Central memory CD4-positive, alpha-beta T cell (primary cell): ENCODE measurements around the gene MAP3K6.
A peak's percentile ranks its signal among the peaks of the same experiment; 100 is the strongest.

Experiments used
- DNase-seq: peaks from one replicate; pipeline ENCODE4 v3.0.0; 2022

The MAP3K6 gene

DNA sequence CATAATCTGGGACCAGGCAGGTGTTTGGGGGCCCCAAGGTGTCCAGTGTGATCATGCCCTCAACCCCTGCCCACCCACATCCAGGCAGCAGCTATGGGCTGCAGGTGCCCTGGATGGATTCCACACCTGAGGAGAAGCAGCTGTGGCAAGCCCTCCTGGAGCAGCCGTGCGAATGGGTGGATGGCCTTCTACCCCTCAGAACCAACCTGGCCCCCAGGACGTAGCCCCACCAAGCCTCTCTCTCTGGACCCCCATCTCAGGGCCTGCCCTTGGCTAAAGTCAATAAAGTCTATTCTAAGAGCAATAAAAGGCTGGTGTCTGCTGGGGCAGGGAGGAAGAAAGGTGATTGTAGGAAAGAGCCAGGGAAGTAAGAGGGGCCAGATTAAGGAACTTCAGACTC is 13.1 kb downstream of the MAP3K6 start:
- no peak for DNase-seq

DNA sequence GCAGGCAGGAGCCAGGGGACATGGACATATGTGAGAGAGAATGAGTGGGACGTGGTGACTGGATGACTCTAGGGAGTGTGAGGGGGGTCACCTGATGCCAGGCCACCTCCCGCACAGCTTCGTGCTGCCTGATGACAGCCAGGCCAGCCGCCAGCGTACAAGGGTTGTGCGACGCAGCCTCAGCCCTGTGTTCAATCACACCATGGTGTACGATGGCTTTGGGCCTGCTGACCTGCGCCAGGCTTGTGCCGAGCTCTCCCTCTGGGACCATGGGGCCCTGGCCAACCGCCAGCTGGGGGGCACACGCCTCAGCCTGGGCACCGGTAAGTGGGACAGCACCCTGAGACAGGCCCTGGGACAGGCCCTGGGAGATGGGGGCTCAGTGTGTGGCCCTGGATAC is 13.6 kb downstream of the MAP3K6 start:
- DNase-seq = no peak

DNA sequence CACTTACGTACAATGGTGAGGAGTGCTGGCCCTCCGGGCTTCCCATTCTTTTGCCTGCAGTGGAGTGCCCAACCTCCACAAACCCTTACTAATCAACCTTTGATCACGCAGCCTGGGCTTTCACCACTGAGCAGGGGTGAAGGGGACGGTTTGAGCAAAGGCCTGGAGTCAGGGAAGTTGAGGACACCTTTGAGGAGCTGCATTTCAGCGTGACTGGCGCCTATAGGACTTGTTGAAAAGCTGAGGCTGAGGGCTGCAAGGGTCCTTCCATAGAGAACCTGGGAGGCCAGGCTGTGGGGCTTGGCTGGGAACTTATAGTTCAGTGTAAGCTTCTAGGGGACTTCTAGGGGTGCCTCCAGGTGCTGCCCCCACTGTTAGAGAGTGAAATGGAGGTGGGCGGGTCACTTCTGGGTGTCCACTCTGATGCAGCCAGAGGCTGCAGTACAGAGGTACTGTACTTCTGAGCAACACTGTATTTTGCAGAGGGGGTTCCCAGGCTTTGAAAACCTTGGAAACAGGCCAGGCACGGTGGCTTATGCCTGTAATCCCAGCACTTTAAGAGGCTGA is 15.1 kb downstream of the MAP3K6 start:
- no peak for DNase-seq

DNA sequence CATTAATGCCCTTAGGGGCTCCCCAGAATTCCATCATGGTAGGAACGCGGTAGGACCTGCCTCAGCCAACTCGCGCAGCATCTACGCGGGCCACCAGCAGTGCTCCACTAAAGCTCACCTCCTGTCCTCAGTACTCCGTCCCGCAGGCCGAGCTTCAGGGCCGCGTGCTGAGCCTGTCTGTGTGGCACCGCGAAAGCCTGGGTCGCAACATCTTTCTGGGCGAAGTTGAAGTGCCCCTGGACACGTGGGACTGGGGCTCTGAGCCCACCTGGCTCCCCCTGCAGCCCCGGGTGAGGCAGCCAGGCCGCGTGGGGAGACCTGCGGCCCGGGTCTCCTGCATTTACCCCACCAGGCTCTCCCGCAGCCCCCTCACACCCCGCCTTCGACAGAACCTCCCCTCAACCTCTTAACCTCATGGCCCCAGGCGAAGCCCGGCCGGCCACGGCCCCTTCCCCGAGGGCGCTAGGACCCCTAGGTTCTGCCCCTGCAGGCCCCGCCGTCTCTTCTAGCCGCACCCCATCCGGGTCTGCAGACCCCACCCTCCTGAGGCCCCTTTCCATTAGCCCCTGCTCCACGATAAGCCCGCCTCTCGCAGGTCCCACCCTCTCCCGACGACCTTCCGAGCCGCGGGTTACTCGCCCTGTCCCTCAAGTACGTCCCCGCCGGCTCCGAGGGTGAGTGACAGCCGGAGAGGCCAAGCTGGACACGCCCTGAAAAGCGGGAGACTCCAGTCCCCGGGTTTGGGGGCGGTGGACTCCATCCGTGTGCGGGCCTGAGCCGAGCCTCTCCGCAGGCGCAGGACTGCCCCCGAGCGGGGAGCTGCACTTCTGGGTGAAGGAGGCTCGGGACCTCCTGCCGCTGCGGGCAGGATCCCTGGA is 15.9 kb downstream of the MAP3K6 start:
- DNase-seq = no peak

DNA sequence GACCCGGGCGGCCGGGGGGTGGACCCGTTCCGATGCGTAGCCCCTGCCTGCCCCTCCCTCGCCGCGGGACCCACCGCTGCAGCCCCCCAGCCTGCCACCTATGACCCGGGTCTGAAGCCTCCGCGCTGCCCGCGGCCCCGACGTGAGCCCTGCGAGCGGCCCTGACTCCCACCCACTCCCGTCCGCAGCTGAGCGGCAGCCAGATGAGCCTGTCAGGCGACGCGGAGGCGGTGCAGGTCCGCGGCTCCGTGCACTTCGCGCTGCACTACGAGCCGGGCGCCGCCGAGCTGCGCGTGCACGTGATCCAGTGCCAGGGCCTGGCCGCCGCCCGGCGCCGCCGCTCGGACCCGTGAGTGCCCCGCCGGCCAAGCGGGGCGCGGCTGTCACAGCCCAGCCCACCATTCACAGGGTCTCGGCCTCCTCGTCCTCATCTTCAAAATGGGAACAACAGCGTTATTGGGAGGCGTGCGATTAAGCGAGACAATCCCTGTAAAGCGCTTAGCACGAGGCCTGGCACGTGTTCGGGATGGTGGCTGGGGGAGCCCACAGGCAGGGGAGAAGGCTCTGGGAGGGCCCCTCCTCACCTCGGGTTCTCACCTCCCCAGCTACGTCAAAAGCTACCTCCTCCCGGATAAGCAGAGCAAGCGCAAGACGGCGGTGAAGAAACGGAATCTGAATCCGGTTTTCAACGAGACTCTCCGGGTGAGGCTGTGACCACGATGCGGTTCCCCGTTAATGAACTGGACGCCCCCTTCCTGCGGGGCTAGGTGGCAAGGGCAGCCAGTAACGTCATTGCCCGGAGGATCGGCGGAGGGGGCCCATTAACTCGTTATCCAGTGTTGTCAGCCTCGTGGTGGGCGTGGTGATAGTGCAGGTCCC is 16.7 kb downstream of the MAP3K6 start:
- no peak for DNase-seq

DNA sequence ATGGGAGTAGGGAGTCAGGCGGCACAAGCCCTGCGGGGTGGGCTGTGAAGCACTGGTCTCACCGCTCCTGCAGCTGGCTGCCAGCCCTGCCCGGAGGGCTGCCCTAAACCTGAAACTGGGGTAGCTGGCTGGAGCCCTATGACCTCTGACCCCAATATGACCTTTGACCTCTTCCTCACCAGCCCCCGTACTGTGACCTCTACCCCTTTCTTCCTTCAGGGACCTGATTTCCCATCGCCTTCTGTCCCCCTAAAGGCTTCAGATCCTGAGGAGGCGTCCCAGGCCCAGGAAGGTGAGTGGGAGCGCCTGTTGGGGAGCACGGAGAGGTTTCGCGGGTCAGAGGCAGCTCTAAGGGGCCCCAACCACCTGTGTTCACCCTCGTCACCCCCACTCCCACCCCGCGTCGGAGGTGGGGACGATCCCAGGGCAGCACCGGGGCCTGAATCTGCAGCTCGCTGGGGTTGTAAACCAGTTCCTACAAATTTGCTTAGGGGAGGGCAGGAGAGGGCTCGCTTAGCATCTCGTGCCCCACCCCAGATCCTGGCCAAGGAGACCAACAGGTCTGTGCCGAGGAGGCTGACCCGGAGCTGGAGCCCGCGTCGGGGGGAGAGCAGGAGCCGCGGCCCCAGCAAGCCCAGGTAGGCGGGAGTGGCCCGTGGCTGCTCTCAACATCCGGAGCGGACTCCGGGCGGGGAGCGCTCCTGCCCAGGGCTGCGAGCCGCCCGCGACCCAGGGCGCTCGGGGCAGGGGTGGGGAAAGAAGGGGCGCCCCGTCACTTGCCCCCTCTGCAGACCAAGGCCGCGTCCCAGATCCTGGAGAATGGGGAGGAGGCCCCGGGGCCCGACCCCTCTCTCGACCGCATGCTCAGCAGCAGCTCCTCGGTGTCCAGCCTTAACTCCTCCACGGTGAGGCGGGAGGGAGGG is 17.6 kb downstream of the MAP3K6 start:
- peak; percentile 15 for DNase-seq

DNA sequence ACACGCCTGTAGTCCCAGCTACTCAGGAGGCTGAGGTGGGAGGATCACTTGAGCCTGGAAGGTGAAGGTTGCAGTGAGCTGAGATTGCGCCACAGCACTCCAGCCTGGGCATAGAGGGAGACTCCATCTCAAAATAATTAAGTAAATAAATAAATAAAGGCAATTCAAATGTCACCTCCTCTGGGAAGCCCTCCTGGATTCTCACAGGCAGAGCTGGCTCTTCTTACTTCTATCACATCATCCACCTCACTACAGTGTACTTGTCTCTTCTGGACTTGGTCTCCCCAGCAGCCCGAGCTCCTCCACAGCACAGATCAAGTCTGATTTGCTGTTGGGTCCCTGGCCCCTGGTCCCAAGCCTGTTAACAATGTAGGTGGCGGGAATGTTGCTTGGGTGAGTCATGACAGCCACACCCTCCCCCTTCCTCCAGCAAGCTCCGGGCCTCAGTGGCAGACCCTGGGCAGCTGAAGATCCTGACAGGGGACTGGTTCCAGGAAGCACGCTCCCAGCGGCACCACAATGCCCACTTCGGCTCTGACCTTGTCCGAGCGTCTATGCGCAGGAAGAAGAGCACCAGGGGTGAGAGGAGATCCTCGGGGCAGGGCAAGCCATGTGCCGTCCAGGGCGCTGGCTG is 19.7 kb downstream of the MAP3K6 start:
- DNase-seq = no peak

DNA sequence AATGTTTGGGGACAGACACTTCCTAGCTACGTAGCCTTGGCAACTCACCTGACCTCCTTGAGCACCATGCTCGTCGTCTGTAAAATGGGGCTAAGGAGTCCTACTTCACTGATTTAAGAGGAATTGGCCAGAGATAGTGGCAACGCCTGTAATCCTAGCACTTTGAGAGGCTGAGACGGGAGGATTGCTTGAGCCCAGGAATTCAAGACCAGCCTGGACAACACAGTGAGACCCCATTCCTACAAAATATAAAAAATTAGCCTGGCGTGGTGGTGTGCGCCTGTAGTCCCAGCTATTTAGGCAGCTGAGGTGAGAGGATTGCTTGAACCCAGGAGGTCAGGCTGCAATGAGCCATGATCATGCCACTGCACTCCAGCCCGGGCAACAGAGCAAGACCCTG is 20.4 kb downstream of the MAP3K6 start:
- DNase-seq = no peak

DNA sequence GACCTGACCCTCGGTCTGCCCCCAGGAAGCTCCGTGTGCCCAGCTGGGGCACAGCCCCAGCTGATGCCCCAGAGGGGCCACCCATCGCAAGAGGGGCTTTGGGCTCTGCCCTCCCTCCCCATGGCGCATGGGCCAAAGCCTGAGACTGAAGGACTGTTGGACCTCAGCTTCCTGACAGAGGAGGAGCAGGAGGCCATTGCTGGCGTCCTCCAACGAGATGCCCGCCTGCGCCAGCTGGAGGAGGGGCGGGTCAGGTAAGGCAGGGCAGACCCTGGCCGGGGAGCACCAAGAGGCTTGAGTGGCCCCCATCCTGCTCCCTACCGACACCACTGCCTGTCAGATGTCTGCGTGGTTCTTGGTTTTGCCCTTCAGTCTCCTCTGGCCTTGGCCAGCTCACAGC is 21.5 kb downstream of the MAP3K6 start:
- no peak for DNase-seq

DNA sequence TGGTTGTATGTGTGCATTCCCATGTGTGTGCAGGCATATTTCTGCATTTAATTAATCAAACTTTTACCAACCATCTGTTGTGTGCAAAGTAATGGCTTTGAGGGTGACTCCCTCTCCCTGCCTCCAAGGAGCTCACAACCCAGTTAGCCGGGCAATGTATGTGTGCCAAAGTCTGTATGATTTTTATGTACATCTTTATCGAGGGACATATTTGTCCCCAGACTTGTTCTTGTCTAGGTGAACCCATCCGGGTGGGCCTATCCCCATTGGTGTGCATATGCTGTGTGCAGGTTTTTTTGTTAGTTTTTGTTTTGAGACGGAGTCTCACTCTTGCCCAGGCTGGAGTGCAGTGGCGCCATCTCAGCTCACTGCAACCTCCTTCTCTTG is 23.1 kb downstream of the MAP3K6 start:
- DNase-seq = no peak

DNA sequence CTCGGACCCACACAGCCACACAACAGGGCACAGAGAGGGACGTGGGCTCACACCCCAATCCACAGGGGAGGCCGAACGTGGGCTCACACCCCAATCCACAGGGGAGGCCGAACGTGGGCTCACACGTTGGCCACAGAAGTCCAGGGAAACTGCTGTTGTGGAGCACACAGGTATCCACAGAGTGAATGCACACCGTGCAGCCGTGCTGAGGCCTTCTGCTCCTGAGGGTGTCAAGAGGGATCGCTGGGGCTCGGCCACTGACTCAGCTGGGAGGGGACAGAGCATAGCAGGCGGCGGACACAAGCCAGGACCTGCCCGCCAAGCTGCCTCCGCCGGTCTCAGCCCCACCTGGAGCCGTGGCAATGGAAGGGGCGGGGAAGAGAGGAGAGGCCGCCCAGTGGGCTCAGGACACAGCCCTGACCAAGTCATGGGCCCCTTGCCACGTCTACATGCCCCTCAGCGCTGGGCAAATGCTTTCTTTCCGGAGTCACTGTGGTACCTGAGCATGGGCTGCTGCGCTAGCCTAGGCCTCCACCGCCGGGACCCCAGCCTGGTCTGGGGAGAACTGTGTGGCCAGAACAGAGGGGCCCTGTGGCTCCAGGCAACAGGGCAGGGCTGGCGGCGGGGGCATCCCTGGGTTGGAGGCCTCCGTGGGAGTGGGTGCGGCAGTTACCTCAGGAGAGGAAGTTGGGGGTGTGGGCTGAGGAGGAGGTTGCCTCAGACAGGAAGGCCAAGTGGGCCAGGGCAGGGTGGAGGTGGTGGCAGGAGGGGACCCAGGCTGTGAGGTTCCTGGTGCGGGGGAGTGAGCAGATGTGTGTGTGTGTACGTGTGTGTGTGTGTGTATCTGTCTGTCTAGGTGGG is 23.8 kb downstream of the MAP3K6 start:
- DNase-seq = peak; percentile 89

DNA sequence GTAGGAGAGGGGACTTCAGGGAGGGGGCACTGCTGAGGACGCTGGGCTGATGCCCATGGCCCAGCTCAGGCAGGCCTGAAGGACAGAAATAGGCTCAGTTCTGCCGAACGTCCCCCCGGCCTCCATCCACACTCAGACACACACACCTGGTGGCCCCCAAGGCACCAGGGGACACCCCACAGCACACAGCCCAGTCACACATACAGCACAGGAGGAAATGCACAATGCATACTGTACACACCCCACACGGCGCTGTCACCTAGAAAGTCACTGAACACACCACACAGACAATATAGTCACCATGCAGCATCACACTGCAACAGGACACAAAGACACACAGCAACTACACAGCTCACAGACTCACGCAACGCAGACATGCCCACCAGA is 24.4 kb downstream of the MAP3K6 start:
- DNase-seq = peak; percentile 24

DNA sequence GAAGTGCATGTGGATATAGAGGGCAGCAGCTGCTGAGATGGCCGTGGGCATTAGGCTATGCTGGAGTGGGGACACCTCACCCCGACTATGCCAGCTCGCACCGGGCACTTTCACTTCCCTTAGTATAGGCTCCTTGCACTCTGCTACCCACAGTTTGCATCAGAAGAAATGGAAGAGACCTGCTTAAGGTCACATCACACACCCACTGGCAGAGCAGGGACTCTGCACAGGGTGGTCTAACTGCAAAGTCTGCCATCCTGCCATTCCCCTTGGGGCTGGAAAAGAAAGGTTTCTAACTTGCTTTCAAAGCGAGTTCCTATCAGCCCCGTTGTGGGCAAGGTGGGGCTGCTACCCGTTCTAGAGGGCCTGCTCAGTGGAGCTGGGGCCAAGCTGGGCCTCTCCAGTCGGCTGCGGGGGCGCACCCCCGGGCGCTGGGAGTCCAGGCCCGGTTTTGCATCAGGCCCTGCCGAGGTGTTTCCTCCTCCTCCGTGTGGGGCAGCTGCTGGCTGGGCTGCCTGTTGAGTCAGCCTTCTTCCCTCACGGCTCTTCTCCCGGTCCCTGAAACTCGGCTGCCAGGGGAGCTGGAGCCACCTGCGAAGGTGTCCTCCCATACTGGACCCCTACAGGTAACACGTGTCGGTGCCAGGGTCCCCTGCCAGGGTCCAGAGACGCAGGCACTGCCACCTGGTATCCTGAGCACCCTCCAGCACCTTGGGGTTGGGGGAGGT is 25.1 kb downstream of the MAP3K6 start, which contains the start of gene SYTL1:
TSS of gene SYTL1 (plus strand) at position 498 of the 728 bp plus-strand sequence. CDS start 3,313 bp downstream, outside the sequence.
- DNase-seq = peak; percentile 67

DNA sequence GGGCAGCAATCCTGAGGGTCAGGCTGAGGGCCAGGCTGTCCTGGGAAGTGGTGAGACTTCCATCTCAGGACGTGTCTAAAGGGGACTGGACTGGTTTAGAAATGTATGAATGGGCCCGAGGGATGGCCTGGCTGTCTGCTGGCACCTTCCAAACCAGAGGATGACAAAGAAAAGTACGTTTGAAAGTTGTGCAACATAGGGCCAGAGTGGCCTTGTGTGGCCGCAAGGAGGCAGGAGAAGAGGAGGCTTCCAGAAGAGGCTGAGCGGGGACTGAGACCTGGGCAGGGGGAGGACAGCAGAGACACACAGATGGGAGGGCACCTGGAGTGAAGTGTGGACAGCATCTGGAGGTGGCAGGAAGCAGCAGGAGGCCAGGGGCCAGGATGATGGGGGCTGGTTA is 27.5 kb downstream of the MAP3K6 start:
- no peak for DNase-seq

DNA sequence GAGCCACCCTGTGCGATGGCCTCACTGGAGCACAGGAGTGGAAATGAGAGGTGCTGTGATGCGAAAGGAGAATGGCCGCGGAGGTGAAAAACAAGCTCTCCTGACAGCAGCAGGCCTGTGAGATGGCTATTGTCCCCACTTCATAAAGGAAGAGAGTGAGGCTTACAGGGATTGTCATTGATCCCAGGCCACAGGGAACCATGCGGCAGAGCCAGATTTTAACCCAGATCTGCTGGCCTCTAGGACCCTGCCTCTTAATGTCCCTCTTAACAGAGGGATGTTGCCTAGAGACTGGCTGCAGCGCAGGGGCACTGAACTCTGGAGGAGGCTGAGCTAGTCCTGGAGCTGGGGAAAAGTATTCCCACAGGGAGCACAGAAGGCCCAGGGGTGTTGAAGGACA is 28.0 kb downstream of the MAP3K6 start:
- DNase-seq = no peak

DNA sequence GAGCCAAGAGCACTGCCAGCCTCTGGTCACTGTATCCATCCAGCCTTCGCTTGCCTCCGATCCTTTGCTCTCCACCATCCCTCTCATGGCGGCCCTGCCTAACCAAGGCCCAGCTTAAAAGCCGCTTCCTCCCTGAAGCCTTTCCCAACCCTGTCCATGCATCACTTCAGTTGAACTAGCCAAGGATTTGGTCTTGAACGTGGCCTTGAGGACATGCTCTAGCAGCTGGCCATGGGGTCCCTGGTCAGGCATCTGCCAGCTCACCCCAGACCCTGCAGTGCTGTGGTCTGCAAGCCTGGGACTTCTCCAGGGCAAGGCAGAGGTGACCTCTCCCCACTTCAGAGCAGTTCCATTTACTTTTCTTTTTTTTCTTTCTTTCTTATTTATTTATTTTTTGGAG is 30.0 kb downstream of the MAP3K6 start:
- no peak for DNase-seq

DNA sequence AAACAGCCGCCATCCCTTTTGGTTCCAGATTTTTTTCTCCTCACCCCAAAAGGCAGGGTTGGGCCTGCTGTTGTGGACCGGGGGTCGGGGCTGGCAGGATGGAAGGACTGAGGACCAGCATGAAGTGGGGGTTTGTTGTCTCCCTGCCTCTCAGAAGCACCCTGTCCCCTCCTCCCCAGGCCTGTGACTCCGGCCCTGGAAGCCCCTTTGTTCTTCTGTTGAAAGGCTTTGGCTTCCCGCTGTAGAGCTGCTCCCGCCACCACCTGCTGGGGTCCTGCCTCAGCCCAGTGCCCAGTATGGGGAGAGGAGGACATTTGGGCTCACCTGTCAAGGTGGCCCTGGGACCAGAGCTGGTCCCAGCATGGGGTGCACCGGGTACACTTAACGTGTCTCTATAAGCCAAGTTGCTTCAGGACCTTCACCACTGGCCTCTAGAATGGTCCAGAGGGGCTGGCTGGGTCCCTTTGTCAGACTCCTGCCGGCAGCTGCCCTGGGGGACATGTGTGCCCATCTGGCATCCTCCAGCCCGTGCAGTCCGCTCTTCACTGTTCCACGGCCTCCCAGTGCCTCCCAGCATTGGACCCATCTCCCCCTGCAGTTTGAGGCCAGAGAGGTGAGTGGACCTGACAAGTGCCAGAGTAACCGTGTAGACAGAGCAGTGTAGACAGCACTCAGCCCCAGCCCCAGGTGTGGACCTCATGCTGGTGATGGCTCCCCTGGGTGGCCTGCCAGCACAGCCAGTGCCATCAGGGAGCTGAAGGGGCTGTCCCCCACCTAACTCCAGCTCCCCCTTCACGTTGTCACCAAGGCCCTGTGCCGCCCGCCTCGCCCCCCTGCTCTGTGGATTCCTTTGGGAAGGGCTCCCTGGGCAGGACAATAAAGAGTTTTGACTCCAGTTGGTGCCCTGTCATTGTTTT is 31.0 kb downstream of the MAP3K6 start:
- no peak for DNase-seq

DNA sequence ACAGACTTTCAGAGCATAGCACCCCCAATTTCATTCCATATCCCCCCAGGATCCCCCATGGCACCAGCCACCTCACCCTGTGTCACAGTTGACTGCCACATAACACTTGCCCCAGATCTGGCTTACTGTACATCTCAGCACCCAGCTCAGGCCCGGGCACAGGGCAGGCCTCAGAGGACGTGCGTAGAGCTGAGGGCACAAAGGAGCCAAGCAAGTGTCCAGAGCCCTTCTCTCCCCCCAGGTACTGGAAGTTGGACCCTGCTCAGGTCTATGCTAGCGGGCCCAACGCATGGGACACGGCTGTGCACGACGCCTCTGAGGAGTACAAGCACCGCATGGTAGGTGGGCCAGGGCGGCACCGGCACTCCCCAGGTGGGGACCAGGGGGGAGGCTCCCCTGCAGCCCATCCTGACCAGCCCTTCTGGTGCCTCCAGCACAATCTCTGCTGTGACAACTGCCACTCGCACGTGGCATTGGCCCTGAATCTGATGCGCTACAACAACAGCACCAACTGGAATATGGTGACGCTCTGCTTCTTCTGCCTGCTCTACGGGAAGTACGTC is 33.0 kb downstream of the MAP3K6 start:
- DNase-seq = no peak
